H1 (cell line): Measurements from ENCODE around the gene C2orf92. TPM values are rescaled to one million over a fixed set of nuclear protein-coding genes. Genes with fewer than 3 reads are reported as not detected.

Experiments
- BACH1 ChIP-seq: IDR thresholded peaks from 2 replicates; pipeline ENCODE4 v1.6.1; 2012; ENCODE audit warnings: low read length, improper control_type of control experiment
- CHD7 ChIP-seq: fragments of 300-600 bp; sonication (generic); IDR thresholded peaks from 2 replicates; pipeline ENCODE4 v1.7.1; 2012; ENCODE audit warnings: low read length, moderate library complexity, mild to moderate bottlenecking, inconsistent platforms; ENCODE audit not compliant: insufficient replicate concordance
- E2F6 ChIP-seq: IDR thresholded peaks from 2 replicates; pipeline ENCODE4 v1.6.1; 2012; ENCODE audit warnings: inconsistent platforms
- EZH2 ChIP-seq: fragments of 200-600 bp; sonication (generic); IDR thresholded peaks from 2 replicates; pipeline ENCODE4 v1.7.1; 2012; ENCODE audit warnings: low read depth, mild to moderate bottlenecking, moderate library complexity, low read length, inconsistent platforms; ENCODE audit not compliant: severe bottlenecking
- SP4 ChIP-seq: IDR thresholded peaks from 2 replicates; pipeline ENCODE4 v1.6.1; 2012; ENCODE audit warnings: low read length, inconsistent platforms
- polyA plus RNA-seq, 7 experiments: library from polyadenylated mRNA; depleted of rRNA in 3 of 7; stranded (reverse) in 5 of 7; unstranded in 2 of 7; fragments of >200 nt in 5 of 7; fragments of 200-250 nt in 2 of 7; gene quantifications; 1 replicate in 5 of 7; 2 replicates in 1 of 7; 4 replicates in 1 of 7; pipeline versions ENCODE4 v1.2.1 to v1.2.3, GENCODE V29; 2011 to 2013; ENCODE audit warnings: missing spikeins in 2 of 7, mixed read lengths in 2 of 7
- total RNA-seq: library from RNA; stranded (reverse); fragmentation: NEBNext Ultra II Directional; extraction: Animal tissue kit (Norgen Biotek cat#: 25700); gene quantifications from 2 replicates; pipeline ENCODE4 v1.2.1, GENCODE V29; 2021

The C2orf92 gene
- total and polyA plus RNA-seq, 2 of the 8 experiments (the other 6 are each of a cell fraction or from before 2014, with no cell fraction given), result 2.3 to 3.7 TPM

DNA sequence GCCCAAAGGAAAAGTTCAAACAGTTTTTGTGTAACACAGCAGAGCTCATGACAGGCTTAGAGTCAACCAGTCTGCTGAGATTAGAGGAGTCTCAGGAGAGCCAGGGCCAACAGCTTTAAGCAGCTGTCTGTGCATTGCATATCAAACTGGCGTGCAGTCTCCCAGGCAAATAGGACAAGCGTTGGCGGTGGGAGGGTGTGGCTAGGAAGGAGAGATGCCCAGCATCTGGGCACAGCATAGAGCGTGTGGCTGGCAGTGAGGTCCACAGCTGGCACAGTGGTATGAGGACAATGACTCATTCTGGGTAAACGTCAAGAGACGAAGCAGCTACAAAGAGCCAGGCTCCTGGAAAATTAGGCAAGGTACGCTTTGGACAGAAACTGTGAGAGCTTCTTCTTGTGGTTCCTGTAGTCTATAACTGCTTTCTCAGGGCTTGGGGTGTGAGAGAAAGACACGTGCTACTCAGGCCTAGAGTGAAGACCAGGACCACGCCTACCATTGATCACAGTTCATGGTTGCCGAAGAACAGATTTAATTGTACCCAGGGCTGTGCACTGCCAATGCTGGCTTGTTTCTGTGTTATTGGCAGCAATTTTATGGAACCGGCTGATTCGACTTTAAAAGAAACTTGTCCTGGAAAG is 58.7 kb downstream of the C2orf92 start (continued):
- TF ChIP-seq CHD7 (no peak), EZH2 (no peak), SP4 (no peak), E2F6 (no peak), BACH1 (no peak)
